Trophoblast cell (in vitro differentiated cells and primary cell): Measurements from ENCODE around the gene GPI.

ENCODE experiments used
- DNase-seq, 2 donors: peaks; one replicate each; pipeline ENCODE4 v3.0.0-alpha.2; 2016
- H2AFZ ChIP-seq: 2 replicates; pipeline ENCODE4 v1.6.1; 2013; ENCODE audit warnings: low read length, moderate library complexity, mild to moderate bottlenecking; ENCODE audit not compliant: insufficient read depth, poor library complexity
- H2AK5ac ChIP-seq: 2 replicates; pipeline ENCODE4 v1.6.1; 2013; ENCODE audit warnings: mild to moderate bottlenecking, low read length
- H2BK120ac ChIP-seq: 2 replicates; pipeline ENCODE4 v1.6.1; 2013; ENCODE audit warnings: low read length, mild to moderate bottlenecking, moderate library complexity; ENCODE audit not compliant: insufficient read depth, poor library complexity
- H2BK12ac ChIP-seq: 2 replicates; pipeline ENCODE4 v1.6.1; 2013; ENCODE audit warnings: mild to moderate bottlenecking, low read length, moderate library complexity
- H2BK5ac ChIP-seq: 2 replicates; pipeline ENCODE4 v1.6.1; 2013; ENCODE audit warnings: low read length, low read depth, moderate library complexity, mild to moderate bottlenecking; ENCODE audit not compliant: poor library complexity
- H3K14ac ChIP-seq: 2 replicates; pipeline ENCODE4 v1.6.1; 2013; ENCODE audit warnings: mild to moderate bottlenecking, low read length
- H3K18ac ChIP-seq: 2 replicates; pipeline ENCODE4 v1.6.1; 2013; ENCODE audit warnings: mild to moderate bottlenecking, low read length
- H3K23ac ChIP-seq: 2 replicates; pipeline ENCODE4 v1.6.1; 2013; ENCODE audit warnings: low read length
- H3K27ac ChIP-seq: 2 replicates; pipeline ENCODE4 v1.5.1; 2013; ENCODE audit warnings: low read depth, mild to moderate bottlenecking, inconsistent platforms, low read length, moderate library complexity
- H3K27me3 ChIP-seq: 2 replicates; pipeline ENCODE4 v1.6.1; 2013; ENCODE audit warnings: inconsistent platforms, mild to moderate bottlenecking, low read length, moderate library complexity; ENCODE audit not compliant: insufficient read depth
- H3K36me3 ChIP-seq, 2 experiments: 1 replicate in 1 of 2; 2 replicates in 1 of 2; pipeline ENCODE4 v1.6.1; 2013; ENCODE audit warnings: low read length in 2 of 2, mild to moderate bottlenecking in 2 of 2, moderate library complexity in 1 of 2; ENCODE audit not compliant: insufficient read depth in 2 of 2, control insufficient read depth in 1 of 2
- H3K4ac ChIP-seq: 2 replicates; pipeline ENCODE4 v1.6.1; 2013; ENCODE audit warnings: low read depth, mild to moderate bottlenecking, low read length, moderate library complexity
- H3K4me1 ChIP-seq, 2 experiments: 1 replicate in 1 of 2; 2 replicates in 1 of 2; pipeline ENCODE4 v1.6.1; 2013; ENCODE audit warnings: low read length in 2 of 2, mild to moderate bottlenecking in 2 of 2, moderate library complexity in 1 of 2; ENCODE audit not compliant: insufficient read depth in 2 of 2, control insufficient read depth in 1 of 2
- H3K4me2 ChIP-seq: 2 replicates; pipeline ENCODE4 v1.6.1; 2013; ENCODE audit warnings: inconsistent platforms, mild to moderate bottlenecking, low read length, moderate library complexity
- H3K4me3 ChIP-seq: 2 replicates; pipeline ENCODE4 v1.5.1; 2013; ENCODE audit warnings: mild to moderate bottlenecking, low read depth, low read length, inconsistent platforms
- H3K79me1 ChIP-seq: one replicate; pipeline ENCODE4 v1.6.1; 2013; ENCODE audit warnings: low read length
- H3K79me2 ChIP-seq: 2 replicates; pipeline ENCODE4 v1.6.1; 2013; ENCODE audit warnings: low read length, mild to moderate bottlenecking; ENCODE audit not compliant: control insufficient read depth, insufficient read depth, poor library complexity
- H3K9ac ChIP-seq: 2 replicates; pipeline ENCODE4 v1.6.1; 2013; ENCODE audit warnings: mild to moderate bottlenecking, low read length
- H3K9me3 ChIP-seq: 2 replicates; pipeline ENCODE4 v1.6.1; 2013; ENCODE audit warnings: low read depth, mild to moderate bottlenecking, control low read depth, inconsistent platforms, low read length; ENCODE audit not compliant: insufficient read depth
- H4K12ac ChIP-seq: 2 replicates; pipeline ENCODE4 v1.6.1; 2013; ENCODE audit warnings: low read depth, mild to moderate bottlenecking, low read length, moderate library complexity
- H4K8ac ChIP-seq: 2 replicates; pipeline ENCODE4 v1.6.1; 2013; ENCODE audit warnings: low read depth, mild to moderate bottlenecking, low read length, moderate library complexity
- H4K91ac ChIP-seq: one replicate; pipeline ENCODE4 v1.6.1; 2013; ENCODE audit warnings: low read depth, mild to moderate bottlenecking, low read length, moderate library complexity
- WGBS: extraction: QIAGEN DNeasy Blood & Tissue Kit; methylation state at CpG from one replicate; pipeline ENCODE4 v1.1.7; 2013; ENCODE audit warnings: missing lambda C conversion rate; ENCODE audit not compliant: insufficient read length, insufficient coverage; ENCODE audit errors: extremely low coverage; 5-methylcytosine and 5-hydroxymethylcytosine counted together

The GPI gene

GRCh38 chr19:34370117-34370516 is 5.1 kb downstream of the GPI start:
- H3K9me3 ChIP-seq: no peaks in the 10 kb centered on the region
- H3K4ac ChIP-seq: no peak overlapping the region
- H3K9ac ChIP-seq: no peak overlapping the region
- no peak overlapping the region for H2BK120ac ChIP-seq
- DNase-seq: no peak
- no peaks in the 10 kb centered on the region for H3K27me3 ChIP-seq
- no peak overlapping the region for H4K91ac ChIP-seq
- no peak overlapping the region for H2BK5ac ChIP-seq
- no peak overlapping the region for H4K12ac ChIP-seq
- no peak overlapping the region for H3K14ac ChIP-seq
- no CpG with 5 or more reads among the region's 8 CpGs for WGBS
- H4K8ac ChIP-seq: no peak overlapping the region
- peaks cover 7% of the 10 kb centered on the region for H3K79me2 ChIP-seq
- H2BK12ac ChIP-seq: no peak overlapping the region
- H3K4me2 ChIP-seq: no peak overlapping the region
- peaks cover 3% of the 10 kb centered on the region for H3K79me1 ChIP-seq
- no peak overlapping the region for H3K23ac ChIP-seq
- peaks cover 22% of the 10 kb centered on the region in 2 experiments for H3K36me3 ChIP-seq
- no peak overlapping the region for H2AK5ac ChIP-seq
- no peak overlapping the region for H3K27ac ChIP-seq
- no peak overlapping the region for H2AFZ ChIP-seq
- peaks cover 10 to 11% of the 10 kb centered on the region in 2 experiments for H3K4me1 ChIP-seq
- no peak overlapping the region for H3K18ac ChIP-seq
- no peak overlapping the region for H3K4me3 ChIP-seq

GRCh38 chr19:34370983-34371382 is 6.0 kb downstream of the GPI start:
- Histone ChIP-seq H4K12ac (no peak overlapping the region), H3K4ac (no peak overlapping the region), H3K27me3 (no peaks in the 10 kb centered on the region), H4K8ac (no peak overlapping the region), H2AK5ac (no peak overlapping the region), H2BK120ac (no peak overlapping the region), H3K36me3 (peaks cover 22 to 24% of the 10 kb centered on the region in 2 experiments), H3K79me1 (no peaks in the 10 kb centered on the region), H2BK12ac (no peak overlapping the region), H2AFZ (no peak overlapping the region), H2BK5ac (no peak overlapping the region), H3K27ac (no peak overlapping the region), H3K4me2 (no peak overlapping the region), H3K79me2 (no peaks in the 10 kb centered on the region), H4K91ac (no peak overlapping the region), H3K23ac (no peak overlapping the region), H3K9ac (no peak overlapping the region), H3K4me1 (peaks cover 7% of the 10 kb centered on the region in 2 experiments), H3K14ac (no peak overlapping the region), H3K9me3 (no peaks in the 10 kb centered on the region), H3K4me3 (no peak overlapping the region), H3K18ac (no peak overlapping the region)
- DNase-seq: no peak
- no CpG with 5 or more reads among the region's 4 CpGs for WGBS

- Histone ChIP-seq H3K27ac (no peak overlapping the region), H3K4me3 (no peak overlapping the region), H2AFZ (no peak overlapping the region), H4K91ac (no peak overlapping the region), H4K8ac (no peak overlapping the region), H2AK5ac (no peak overlapping the region), H3K23ac (no peak overlapping the region), H3K79me1 (no peaks in the 10 kb centered on the region), H2BK120ac (no peak overlapping the region), H3K79me2 (no peaks in the 10 kb centered on the region), H3K9ac (no peak overlapping the region), H3K18ac (no peak overlapping the region), H3K4me1 (peaks cover 0 to 2% of the 10 kb centered on the region in 2 experiments), H3K4me2 (no peak overlapping the region), H2BK5ac (no peak overlapping the region), H3K36me3 (peaks cover 27% of the 10 kb centered on the region in 2 experiments), H3K4ac (no peak overlapping the region), H2BK12ac (no peak overlapping the region), H3K9me3 (peaks cover 1% of the 10 kb centered on the region), H3K14ac (no peak overlapping the region), H3K27me3 (no peaks in the 10 kb centered on the region), H4K12ac (no peak overlapping the region)
- no peak for DNase-seq
- no CpG with 5 or more reads among the region's 11 CpGs for WGBS
Measured at GRCh38 chr19:34373601-34374288, 8.7 kb downstream of the GPI start.

- H3K27ac ChIP-seq: no peak overlapping the region
- no CpG with 5 or more reads among the region's 8 CpGs for WGBS
Measured at GRCh38 chr19:34375598-34375997, 10.6 kb downstream of the GPI start.

More at GRCh38 chr19:34375598-34375997, 10.6 kb downstream of the GPI start:
- Histone ChIP-seq H3K18ac (no peak overlapping the region), H2BK12ac (no peak overlapping the region), H3K9ac (no peak overlapping the region), H3K23ac (no peak overlapping the region), H3K4me2 (no peak overlapping the region), H3K4ac (no peak overlapping the region), H3K79me1 (no peaks in the 10 kb centered on the region), H3K36me3 (peaks cover 33 to 36% of the 10 kb centered on the region in 2 experiments), H3K79me2 (no peaks in the 10 kb centered on the region), H3K9me3 (peaks cover 1% of the 10 kb centered on the region), H4K8ac (no peak overlapping the region), H2BK5ac (no peak overlapping the region), H2AFZ (no peak overlapping the region), H3K4me1 (peaks cover 0 to 2% of the 10 kb centered on the region in 2 experiments), H3K14ac (no peak overlapping the region), H4K91ac (no peak overlapping the region), H3K27me3 (no peaks in the 10 kb centered on the region), H3K4me3 (no peak overlapping the region), H2AK5ac (no peak overlapping the region), H2BK120ac (no peak overlapping the region), H4K12ac (no peak overlapping the region)
- no peak for DNase-seq
